Amniotic epithelial cell (primary cell): ENCODE measurements around the gene INO80.

Experiments
- DNase-seq: peaks from one replicate; pipeline ENCODE4 v3.0.0-alpha.2; 2010; ENCODE audit warnings: low read depth

The INO80 gene

DNA sequence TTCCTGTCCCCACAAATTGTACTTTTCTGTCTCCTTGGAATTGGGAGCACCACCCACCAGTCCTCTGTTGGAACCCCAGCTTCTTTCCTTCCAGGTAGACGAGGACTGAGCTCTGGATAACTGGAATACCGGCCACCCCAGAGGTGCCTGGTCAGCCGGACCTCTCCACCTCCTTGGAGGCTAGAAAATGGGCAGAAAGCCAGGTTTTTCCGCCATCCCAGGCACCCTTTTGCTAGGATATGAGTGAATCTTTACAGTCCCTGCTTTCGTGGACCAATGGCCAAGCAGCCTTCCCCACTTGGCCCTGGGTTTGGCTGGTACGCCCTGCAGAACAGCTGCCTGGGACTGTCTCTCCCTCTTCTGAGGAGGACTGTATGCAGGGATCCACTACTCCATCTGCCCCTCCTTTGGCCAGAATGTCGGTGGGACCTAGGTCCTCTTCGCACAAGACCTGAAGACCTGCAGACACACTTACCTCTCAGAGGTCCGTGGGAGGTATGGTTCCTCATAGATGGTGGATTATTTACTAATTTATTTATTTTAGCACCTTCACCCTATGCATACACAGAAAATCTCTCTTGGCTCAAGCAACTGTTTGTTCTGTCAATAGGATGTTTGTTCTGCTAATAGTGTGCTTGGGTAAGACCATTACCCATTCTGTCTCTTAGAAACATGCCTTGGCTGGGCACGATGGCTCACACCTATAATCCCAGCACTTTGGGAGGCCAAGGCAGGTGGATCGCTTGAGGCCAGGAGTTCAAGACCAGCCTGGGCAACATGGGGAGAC, 171.4 kb downstream of the INO80 start:
- DNase-seq, result no peak

DNA sequence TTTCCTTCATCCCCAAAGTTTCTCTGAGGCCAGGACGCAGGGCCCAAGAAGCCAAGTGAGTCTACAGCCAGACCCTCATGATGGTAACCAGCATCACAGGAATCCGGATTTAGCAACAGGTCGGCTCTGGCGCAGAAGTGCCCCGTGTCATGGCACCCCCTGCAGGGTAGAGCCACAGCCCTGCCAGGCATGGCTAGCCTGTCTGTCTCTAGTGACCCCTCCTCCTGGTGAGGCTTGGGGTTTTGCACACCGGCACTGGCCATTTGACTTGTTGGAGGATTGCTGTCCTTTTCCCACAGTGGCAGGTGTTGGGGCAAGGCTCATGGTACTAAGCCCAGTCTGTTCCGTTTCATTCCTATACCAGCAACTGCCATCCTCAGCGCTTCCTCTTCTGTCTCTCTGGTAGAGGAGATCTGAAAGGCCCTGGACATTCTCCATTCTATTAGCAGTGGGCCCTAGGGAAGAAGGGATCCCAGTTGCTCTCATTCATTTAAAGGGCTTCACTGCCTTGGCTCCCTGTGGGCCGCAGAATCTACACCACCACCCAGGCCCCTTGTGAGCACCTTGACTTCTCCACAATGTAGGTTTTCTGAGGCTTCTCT, 172.2 kb downstream of the INO80 start:
- DNase-seq, result no peak

DNA sequence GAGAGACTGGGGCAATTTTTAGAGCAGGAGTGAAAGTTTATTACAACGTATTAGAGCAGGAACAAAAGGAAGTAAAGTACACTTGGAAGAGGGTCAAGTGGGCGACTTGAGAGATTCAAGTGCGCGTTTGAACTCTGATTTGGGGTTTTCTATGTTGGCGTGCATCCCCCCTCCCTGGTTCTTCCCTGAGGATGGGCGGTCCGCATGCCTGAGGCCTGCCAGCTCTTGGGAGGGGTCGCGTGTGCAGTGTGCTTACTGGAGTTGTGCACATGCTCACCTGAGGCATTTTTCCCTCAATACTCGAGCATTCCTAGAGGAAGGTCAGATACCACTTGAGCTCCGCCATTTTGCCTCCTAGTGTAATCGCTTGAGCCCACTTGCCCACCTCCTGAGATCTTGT, 173.2 kb downstream of the INO80 start:
- no peak for DNase-seq

DNA sequence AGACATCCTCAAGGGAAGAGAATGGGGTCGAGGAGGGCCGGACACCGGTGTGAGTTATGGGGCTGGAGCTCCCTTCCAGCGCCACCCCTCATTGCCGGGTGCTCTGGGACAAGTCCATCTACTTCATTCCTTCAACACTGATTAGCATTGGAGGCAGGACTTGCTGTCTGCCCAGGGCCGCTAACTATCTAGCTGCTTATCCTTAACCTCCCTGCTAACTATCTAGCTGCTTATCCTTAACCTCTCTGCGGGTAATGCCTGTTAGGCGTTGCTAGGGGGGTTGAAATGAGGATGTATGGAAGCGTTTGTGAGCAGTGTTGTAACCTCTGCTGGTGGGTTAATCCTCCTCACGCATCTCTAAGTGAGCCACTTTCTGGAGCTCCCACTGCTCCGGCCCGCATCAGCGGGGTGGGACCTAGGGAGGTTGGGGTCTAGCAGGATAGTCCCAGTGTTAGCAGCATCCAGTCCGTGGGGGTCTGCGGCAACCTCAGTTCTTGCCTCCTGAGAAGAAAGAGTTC, 173.7 kb downstream of the INO80 start:
- DNase-seq, result no peak

DNA sequence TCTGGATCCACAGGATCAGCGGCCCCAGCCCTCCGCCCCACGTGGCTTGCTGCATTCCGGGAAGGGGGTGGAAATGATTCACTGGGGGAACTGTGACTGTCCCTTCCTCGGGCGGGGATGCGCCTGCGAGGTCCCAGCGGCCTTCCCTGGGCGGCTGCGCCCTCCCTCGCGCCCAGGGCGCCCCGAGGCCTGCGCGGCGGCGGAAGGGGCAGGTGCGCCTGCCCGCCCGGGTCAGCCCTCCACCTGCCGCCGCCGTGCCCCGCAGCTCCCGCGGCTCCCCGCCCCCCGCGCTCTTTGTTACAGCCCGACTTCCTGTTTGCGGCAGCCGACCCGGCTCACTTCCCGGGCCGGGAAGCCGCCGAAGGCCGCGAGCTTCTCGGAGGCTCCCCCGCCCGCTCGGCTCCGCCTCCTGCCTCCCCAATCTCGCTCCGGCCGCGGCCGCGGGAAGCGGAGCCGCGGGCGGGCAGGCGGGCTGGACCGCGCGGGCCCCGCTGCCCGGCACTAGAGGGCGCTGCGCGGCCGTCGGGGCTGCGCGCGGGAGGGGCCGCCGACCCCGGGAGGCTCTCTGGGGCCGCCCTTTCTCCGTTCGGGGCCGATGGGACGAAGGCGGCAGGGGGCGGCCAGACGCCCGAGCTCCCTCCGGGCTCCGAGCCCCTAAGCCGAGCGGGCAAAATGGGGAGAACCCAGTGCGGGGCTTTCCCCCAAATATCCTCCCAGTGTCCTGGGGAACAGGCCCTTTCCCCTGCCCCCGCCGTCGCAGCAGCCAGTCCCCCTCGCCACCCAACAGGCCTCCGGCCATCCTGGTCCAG, 174.3 kb downstream of the INO80 start:
- DNase-seq, result peak; percentile 68

DNA sequence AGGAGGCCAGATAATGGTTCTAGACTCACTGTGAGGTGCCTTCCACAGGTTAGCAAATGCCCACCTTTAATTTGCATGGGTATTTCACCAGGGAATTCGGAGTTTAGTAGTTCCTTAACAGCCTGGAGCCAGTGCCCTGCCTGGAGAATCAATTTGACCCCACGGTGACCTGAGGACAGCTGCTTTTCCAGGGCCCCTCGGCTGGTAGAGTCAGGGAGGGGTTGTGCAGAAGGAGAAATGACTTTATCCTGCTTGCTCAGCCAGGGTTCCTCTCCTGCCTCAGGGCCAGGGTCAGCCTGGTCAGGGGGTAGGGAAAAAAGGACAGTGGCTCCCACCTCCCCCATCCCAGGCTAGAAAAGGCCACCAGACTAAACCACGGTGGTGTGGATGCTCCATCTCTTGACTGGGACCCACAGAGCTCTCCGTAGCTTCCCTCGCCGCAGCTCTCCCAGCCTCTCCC, 175.0 kb downstream of the INO80 start:
- DNase-seq, result no peak

DNA sequence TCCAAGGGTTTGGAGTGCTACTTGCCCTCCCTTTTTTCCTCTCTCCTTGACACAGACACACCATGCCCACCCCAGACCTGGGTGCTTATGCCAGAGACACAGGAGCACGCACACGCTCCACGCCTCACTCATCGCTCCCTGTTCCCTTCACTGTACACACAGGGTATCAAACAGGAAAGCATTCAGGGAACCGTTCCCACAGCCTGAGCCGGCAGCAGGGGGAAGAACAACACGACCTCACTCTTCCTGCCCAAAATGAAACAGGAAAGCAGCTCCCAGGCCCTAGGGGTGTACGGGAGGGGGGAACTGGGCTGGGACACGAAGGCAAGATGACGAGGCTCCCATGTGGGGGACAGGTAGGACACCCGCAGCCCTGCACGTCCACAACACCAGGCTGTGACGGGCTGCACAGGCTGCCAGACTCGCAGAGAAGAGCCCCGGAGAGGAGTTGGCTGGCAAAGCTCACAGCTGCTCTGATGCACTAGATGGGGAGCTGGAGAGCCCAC, 175.7 kb downstream of the INO80 start:
- DNase-seq, result no peak

DNA sequence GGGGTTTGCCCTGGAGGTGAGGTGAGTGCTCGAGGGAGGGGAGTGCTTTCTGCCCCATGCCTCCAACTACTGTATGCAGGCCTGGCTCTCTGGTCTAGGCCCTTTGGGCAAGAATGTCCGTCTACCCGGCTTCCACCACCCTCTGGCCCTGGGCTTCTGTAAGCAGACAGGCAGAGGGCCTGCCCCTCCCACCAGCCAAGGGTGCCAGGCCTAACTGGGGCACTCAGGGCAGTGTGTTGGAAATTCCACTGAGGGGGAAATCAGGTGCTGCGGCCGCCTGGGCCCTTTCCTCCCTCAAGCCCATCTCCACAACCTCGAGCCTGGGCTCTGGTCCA, 177.6 kb downstream of the INO80 start:
- no peak for DNase-seq

DNA sequence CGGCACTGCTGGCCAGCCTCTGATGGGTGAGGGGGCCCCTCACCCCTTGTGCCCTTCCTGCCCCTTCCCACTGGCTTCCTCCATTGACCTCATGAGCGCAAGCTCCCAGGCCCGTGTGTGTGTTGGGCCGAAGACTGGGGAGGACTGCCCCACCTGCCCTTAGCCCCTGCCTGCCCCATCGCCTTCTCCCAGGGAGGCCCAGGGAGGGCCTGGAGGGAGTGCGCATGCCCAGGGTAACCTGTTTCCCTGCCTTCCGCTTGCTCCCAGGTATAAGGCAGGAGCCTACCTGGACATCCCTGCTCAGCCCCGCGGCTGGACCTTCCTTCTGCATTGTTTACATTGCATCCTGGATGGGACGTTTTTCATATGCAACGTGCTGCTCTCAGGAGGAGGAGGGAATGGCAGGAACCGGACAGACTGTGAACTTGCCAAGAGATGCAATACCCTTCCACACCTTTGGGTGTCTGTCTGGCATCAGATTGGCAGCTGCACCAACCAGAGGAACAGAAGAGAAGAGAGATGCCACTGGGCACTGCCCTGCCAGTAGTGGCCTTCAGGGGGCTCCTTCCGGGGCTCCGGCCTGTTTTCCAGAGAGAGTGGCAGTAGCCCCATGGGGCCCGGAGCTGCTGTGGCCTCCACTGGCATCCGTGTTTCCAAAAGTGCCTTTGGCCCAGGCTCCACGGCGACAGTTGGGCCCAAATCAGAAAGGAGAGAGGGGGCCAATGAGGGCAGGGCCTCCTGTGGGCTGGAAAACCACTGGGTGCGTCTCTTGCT, 178.1 kb downstream of the INO80 start:
- peak; percentile 47 for DNase-seq

DNA sequence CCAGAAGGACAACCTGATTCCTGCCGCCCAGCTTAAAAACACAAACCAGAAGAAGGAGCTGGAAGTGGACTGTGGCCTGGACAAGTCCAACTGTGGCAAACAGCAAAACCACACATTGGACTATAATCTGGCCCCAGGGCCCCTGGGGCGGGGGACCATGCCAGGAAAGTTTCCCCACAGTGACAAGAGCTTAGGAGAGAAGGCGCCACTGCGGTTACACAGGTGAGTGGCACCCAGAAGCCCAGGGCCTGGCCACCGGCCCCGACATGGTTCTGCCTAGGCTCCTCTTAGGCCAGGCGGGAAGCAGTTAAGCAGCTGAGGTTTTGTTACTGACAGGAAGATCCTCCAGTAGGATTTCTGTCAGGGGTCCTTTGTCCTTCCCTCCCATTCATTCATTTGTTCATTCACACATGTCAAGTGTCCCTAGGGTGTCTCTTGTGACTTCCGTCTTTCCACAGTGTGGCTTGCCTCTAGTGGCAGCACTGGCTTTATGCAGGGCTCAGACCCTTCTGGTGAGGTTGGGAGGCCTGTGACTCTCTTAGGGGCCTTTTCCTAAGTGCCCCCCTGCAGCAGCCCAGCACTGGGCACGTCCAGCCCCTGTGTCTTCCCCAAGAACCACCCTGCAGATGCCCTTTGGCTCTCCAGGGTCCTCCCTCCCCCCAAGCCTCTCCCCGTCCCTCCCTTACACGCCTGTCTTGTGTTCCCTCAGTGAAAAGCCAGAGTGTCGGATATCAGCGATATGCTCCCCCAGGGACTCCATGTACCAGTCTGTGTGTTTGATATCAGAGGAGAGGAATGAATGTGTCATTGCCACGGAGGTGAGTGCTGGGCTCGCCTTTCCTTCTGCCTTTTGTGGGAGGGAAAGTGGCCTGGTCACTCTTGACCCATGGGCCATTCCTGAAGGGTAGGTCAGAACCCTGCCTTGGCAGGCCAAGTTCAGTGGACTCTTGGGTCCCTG, 179.1 kb downstream of the INO80 start:
- peak; percentile 70 for DNase-seq

DNA sequence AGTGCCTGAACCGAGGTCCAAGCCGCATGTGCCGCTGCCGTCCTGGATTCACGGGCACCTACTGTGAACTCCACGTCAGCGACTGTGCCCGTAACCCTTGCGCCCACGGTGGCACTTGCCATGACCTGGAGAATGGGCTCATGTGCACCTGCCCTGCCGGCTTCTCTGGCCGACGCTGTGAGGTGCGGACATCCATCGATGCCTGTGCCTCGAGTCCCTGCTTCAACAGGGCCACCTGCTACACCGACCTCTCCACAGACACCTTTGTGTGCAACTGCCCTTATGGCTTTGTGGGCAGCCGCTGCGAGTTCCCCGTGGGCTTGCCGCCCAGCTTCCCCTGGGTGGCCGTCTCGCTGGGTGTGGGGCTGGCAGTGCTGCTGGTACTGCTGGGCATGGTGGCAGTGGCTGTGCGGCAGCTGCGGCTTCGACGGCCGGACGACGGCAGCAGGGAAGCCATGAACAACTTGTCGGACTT, 179.8 kb downstream of the INO80 start:
- no peak for DNase-seq

DNA sequence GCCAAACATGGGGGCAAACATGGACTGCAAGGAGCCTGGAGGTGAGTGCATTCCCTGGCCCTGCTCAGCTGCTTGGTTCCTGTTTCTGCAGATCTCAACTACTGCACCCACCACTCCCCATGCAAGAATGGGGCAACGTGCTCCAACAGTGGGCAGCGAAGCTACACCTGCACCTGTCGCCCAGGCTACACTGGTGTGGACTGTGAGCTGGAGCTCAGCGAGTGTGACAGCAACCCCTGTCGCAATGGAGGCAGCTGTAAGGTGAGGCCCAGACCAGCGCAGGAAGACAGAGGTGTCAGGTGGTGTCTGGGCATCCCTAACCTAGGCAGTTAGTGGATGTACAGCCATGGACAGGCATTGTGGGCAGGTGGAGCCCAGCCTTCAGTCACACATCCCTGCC, 181.6 kb downstream of the INO80 start:
- no peak for DNase-seq

DNA sequence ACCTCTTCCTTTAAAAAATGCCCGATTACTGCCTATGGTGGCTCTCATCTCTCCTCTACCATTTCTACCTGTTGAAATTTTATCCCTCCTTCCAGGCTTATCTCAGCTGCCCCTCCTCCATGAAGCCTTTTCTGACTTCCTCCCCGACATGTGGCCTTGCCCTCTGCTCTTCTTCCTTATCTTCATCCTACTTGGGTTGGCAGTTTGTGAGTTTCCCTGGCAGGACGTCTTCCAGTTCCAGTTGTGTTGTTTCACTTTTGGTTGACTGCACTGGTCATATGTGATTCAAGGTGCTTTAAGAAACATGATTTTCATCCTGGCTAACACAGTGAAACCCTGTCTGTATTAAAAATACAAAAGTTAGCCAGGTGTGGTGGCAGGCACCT, 182.6 kb downstream of the INO80 start:
- DNase-seq, result no peak

DNA sequence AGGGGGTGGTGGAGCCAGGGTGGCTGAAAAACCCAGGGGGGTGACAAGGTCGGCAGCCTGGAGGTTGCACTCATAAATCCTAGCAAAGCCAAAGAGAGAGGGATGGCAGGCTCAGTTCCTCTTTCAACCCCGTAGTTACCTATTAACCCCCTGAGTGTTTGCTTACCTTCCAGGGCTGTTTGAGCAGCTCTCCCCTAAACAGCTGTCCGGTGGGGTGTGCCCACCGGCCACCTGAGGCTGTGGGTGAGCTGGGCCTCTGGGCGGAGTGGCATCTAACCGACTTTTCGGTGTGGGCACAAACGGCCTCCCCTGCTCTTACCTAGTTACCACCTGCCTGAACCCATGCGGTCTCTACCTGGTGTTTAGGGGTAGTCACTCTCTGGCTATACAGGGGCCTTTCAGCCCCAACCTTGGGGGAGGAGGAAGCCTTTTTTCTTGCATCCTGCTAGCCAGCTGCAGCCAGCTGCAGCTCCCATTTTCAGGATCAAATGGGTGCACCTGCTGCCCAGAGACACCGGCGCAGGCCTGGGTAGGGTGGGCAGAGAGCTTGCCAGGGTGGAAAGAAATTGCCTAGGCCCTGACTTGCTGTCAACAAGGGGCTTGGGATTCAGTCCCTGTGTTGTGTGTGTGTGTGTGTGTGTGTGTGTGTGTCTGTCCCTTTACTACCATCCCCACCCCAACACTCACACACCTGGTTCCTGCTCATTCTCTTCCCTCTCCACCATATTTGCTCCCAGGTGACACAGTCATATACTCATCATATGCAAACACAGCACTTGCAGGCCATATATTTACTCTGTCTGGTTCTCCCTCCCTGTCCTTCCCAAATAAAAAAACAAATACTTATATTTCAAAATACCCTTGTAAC, 183.2 kb downstream of the INO80 start:
- no peak for DNase-seq

DNA sequence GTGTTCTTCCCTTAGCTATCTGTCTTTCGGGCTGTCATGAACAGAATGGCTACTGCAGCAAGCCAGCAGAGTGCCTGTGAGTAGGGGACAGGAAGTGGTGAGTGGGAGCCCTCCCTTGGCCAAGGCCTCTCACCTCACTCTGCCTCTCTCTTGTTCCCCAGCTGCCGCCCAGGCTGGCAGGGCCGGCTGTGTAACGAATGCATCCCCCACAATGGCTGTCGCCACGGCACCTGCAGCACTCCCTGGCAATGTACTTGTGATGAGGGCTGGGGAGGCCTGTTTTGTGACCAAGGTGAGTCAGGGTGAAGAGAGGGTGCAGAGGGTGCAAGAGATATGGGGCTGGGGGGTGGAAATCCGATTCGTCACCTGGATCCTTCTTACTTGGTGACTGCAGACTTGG, 183.9 kb downstream of the INO80 start:
- DNase-seq, result no peak

DNA sequence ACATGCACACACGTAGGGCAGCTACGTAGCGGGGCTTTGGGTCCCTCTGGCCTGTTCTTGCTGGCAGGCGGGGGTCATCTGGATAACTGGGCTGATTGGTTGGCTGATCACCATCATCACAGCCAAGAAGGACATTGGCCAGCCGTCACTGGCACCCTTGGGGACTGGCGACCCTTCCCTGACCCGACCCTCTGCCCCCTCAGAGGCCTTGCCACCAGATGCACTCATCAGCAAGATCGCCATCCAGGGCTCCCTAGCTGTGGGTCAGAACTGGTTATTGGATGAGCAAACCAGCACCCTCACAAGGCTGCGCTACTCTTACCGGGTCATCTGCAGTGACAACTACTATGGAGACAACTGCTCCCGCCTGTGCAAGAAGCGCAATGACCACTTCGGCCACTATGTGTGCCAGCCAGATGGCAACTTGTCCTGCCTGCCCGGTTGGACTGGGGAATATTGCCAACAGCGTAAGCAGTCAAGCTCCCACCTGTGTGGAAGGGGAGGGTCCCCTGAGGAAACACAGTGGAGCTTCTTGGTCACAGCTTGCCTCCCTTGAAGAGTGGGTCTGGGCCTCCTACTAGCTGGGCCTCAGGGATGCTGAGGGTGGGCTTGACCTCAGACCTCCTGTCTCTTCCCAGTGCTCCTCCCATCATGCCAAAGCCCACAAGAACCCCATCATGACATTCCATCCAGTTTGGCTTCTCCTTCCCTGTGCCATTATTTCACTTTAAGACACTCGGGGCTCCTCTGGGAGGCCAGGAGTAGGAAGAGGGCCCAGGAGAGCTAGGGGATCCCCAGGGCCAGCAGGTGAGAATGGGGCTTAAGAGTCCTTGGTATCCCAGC, 184.6 kb downstream of the INO80 start:
- no peak for DNase-seq

DNA sequence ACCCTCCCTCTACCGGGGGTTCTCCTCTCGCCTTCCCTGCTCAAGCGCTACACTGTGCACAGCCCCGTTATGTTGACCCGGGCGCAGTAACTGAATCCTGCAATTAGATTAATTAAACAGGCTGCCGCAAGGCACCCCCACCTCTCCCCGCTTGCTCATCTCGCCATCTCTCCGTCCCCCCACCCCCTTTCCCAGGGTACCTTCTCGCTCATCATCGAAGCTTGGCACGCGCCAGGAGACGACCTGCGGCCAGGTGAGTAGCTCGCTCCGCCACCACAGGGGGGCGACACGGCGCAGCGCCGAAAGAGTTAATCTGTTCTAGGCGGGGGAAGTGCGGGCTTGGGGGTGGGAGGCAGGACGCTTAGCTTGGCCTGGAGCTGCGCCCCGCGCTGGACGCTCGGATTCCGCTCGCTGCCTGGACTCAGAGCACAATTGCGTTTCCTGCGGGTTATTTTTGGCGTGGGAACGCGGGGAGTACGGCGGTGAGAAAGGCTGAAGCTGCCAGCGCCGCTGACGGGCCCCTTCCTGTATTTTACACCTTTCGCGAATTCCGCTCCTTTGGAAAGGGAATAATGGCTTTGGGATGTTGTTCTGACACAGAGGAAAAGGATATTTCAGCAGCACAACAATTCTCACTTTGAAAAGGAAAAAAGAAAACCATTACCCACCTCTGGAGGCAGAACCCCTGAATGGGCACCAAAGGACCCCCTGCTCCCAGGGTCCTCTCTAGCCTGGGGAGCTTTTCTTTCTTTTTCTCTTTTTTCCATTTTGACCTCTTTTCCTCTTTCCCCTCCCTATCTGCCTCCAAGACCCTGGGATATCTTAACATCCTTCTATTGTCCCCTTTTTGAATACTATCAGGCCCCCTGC, 185.4 kb downstream of the INO80 start:
- DNase-seq, result no peak
